Measurements from ENCODE around the gene ZNF628.
A peak's percentile ranks its signal among the peaks of the same experiment; 100 is the strongest.

The ZNF628 gene

DNA sequence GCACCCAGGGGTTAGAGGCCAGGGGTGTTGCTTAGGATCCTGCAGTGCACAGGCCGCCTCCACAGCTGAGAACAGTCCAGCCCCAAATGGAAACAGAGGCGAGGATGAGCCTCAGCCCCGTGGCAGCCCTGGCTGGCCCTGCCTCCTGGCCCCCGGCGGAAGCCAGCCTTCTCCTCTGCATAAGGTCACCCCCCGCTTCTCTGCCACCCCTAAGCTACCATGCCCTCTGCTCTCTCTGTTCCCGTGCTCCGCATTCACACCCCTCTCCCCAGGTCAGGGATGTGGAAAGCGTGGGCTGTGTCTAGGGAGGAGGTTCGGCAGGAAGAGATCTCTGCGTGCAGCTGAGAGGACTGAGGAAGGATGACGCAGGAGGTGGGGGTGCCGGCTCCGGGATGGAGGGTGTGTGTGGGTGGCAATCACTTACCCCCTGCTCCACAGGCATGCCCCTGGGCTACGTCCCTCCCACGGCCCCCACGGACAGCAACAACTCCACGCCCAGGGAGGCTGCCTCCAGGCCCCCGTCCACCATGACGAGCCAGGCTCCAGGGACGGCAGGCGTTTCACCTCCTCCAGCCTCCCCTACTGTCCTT lies 17.9 kb downstream of the ZNF628 start (continued):
- no peak for TF ChIP-seq ZNF423 (tag by site-specific recombination; IDR thresholded peaks at IDR 0.05)
- TF ChIP-seq, protein P1, sequence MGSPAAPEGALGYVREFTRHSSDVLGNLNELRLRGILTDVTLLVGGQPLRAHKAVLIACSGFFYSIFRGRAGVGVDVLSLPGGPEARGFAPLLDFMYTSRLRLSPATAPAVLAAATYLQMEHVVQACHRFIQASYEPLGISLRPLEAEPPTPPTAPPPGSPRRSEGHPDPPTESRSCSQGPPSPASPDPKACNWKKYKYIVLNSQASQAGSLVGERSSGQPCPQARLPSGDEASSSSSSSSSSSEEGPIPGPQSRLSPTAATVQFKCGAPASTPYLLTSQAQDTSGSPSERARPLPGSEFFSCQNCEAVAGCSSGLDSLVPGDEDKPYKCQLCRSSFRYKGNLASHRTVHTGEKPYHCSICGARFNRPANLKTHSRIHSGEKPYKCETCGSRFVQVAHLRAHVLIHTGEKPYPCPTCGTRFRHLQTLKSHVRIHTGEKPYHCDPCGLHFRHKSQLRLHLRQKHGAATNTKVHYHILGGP (tag by site-specific recombination; IDR thresholded peaks at IDR 0.05): no peak
- peak; percentile 24; the same call in 1 of the 2 replicates for TF ChIP-seq GLIS2 (tag by site-specific recombination; IDR thresholded peaks at IDR 0.05)
- no peak for TF ChIP-seq ZNF629 (tag by site-specific recombination; IDR thresholded peaks at IDR 0.05)
- TF ChIP-seq, protein P2, sequence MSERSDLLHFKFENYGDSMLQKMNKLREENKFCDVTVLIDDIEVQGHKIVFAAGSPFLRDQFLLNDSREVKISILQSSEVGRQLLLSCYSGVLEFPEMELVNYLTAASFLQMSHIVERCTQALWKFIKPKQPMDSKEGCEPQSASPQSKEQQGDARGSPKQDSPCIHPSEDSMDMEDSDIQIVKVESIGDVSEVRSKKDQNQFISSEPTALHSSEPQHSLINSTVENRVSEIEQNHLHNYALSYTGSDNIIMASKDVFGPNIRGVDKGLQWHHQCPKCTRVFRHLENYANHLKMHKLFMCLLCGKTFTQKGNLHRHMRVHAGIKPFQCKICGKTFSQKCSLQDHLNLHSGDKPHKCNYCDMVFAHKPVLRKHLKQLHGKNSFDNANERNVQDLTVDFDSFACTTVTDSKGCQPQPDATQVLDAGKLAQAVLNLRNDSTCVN (tag by site-specific recombination; optimal IDR thresholded peaks at IDR 0.05): no peak
- no peak for TF ChIP-seq SP2 (tag by site-specific recombination; IDR thresholded peaks at IDR 0.05)
- no peak for TF ChIP-seq ZNF19 (tag by site-specific recombination; IDR thresholded peaks at IDR 0.05; ENCODE audit: low read depth)
- TF ChIP-seq, protein P3, sequence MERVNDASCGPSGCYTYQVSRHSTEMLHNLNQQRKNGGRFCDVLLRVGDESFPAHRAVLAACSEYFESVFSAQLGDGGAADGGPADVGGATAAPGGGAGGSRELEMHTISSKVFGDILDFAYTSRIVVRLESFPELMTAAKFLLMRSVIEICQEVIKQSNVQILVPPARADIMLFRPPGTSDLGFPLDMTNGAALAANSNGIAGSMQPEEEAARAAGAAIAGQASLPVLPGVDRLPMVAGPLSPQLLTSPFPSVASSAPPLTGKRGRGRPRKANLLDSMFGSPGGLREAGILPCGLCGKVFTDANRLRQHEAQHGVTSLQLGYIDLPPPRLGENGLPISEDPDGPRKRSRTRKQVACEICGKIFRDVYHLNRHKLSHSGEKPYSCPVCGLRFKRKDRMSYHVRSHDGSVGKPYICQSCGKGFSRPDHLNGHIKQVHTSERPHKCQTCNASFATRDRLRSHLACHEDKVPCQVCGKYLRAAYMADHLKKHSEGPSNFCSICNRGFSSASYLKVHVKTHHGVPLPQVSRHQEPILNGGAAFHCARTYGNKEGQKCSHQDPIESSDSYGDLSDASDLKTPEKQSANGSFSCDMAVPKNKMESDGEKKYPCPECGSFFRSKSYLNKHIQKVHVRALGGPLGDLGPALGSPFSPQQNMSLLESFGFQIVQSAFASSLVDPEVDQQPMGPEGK (tag by site-specific recombination; IDR thresholded peaks at IDR 0.05): no peak
- no peak for TF ChIP-seq ZNF777 (tag by site-specific recombination; IDR thresholded peaks at IDR 0.05; ENCODE audit: borderline replicate concordance)
- TF ChIP-seq EGR2 (tag by site-specific recombination; IDR thresholded peaks at IDR 0.05; ENCODE audit: low read depth): peak; percentile 91
- TF ChIP-seq ZNF76 (tag by site-specific recombination; IDR thresholded peaks at IDR 0.05; ENCODE audit: borderline replicate concordance, low read depth): no peak
- TF ChIP-seq HOXA7 (CRISPR knock-in tag; IDR thresholded peaks at IDR 0.05; ENCODE audit: borderline replicate concordance): no peak

DNA sequence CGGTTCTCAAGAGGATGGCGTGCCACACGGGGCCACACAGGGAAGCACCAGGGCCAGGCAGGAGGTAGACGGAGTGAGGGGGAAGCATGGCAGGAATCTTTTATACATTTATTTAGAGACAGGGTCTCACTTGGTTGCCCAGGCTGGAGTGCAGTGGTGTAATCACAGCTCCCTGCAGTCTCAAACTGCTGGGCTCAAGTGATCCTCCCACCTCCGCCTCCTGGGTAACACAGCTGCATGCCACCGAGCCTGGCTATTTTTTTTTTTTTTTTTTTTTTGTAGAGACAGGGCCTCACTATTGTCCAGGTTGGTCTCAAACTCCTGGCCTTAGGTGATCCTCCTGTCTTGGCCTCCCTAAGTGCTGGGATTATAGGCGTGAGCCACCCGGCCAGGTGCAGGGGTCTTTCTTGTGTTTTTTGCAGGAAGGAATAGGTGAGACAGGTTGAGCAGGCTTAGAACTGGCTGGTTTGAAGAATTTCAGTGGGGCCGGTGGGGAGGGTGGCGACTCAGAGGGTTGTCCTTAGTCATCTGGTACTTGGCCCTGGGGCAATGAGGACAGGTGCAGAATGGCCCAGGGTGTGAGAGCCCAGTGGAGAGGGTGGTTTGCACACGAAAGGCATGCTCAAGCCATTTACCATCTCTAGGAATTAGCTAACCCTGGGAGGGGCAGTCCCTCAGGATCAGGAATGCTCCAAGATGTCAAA lies 19.4 kb downstream of the ZNF628 start:
- TF ChIP-seq ZIC2 (tag by site-specific recombination; IDR thresholded peaks at IDR 0.05): peak; percentile 98
- TF ChIP-seq, protein P4, sequence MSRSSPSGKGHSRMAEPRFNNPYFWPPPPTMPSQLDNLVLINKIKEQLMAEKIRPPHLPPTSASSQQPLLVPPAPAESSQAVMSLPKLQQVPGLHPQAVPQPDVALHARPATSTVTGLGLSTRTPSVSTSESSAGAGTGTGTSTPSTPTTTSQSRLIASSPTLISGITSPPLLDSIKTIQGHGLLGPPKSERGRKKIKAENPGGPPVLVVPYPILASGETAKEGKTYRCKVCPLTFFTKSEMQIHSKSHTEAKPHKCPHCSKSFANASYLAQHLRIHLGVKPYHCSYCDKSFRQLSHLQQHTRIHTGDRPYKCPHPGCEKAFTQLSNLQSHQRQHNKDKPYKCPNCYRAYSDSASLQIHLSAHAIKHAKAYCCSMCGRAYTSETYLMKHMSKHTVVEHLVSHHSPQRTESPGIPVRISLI (tag by site-specific recombination; IDR thresholded peaks at IDR 0.05): peak; percentile 57; the same call in 1 of the 2 replicates
- TF ChIP-seq, protein P5, sequence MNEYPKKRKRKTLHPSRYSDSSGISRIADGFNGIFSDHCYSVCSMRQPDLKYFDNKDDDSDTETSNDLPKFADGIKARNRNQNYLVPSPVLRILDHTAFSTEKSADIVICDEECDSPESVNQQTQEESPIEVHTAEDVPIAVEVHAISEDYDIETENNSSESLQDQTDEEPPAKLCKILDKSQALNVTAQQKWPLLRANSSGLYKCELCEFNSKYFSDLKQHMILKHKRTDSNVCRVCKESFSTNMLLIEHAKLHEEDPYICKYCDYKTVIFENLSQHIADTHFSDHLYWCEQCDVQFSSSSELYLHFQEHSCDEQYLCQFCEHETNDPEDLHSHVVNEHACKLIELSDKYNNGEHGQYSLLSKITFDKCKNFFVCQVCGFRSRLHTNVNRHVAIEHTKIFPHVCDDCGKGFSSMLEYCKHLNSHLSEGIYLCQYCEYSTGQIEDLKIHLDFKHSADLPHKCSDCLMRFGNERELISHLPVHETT (tag by site-specific recombination; IDR thresholded peaks at IDR 0.05): no peak
- TF ChIP-seq ZFHX2 (tag by site-specific recombination; conservative IDR thresholded peaks at IDR 0.05): peak; percentile 56
- no peaks in the 10 kb centered on the region for H3K9me3 ChIP-seq (ENCODE audit: control insufficient read depth, insufficient read depth, low read depth, low read length)
- no peaks in the 10 kb centered on the region for H3K36me3 ChIP-seq (ENCODE audit: control insufficient read depth in 2 of 2, insufficient read depth in 1 of 2, low read length in 2 of 2)
- no peak overlapping the region for H3K4me3 ChIP-seq (ENCODE audit: low read depth, low read length)
- H3K27ac ChIP-seq (ENCODE audit: extremely low read depth, low read depth, low read length): no peak overlapping the region
- ChIA-PET POLR2A (interaction anchor here (0.7 to 1.8 kb wide), 6 partner anchors 11 to 1380 kb away, joined by 3 to 8 read pairs (median 6); partner anchors contain the start of genes NAT14, PRPF31 and ZNF628), CTCF (interaction anchor here (0.8 to 2.6 kb wide), 3 partner anchors 9 to 336 kb away, joined by 3 to 18 read pairs (median 14); no protein-coding TSS in a partner anchor)
- no peaks in the 10 kb centered on the region for H3K4me1 ChIP-seq (ENCODE audit: control insufficient read depth, insufficient read depth, low read length)

Data from HEK293 (cell line).